HG02678 (cell line): ENCODE measurements around the gene AKR7A3.
"Not testable (repeated sequence)": the region's sequence is repeated elsewhere in the genome, so short reads cannot be mapped to it uniquely, and the experiment has no call there.

Experiments used
- ATAC-seq: cut with Tn5 transposase; IDR thresholded peaks from one replicate; pipeline ENCODE4 v1.9.1; 2021; ENCODE audit warnings: mild to moderate bottlenecking, moderate library complexity; ENCODE audit not compliant: unreplicated experiment

The AKR7A3 gene

DNA sequence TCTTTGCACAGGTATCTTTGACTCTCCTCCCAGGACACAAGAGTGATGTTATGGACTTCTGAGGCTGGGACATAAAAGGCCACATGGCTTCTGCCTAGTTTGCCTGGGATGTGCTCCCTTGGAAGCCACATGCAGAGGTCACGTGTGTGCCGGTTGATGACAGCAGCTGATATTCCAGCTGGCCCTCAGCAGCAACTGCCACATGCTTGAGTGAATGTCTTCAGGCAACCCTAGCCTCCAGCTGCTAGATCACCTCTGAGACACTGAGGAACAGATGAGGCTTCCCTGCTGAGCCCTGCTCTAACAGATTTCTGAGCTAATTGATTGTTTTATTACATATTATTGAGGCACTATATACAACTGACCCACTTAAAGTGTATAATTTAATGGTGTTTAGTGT, 11.6 kb upstream of the AKR7A3 start:
- ATAC-seq: no peak

DNA sequence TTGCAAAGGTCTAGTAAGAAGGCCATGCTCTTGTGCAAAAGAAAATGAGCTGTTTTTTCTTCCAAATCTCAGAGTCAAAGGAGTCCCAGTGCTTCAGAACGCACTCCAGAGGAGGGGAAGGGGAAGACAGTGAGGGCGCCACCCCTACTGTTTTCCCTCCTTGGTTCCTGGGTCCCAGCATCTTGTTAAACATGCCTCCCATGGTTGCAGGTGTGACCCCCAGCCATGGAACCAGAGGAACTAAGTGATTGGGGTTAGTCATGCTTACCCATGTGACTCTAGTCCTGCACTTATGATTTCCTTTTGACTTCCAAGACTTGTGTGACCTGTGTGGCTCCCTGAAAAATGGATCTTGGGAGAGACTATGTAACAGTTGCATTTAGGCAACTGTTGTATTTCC, 6.1 kb upstream of the AKR7A3 start:
- no peak for ATAC-seq

GRCh38 chr1:19289244-19289643, 674 bp upstream of the AKR7A3 start:
- ATAC-seq: no peak

GRCh38 chr1:19287436-19288185, 959 bp downstream of the AKR7A3 start:
- ATAC-seq: no peak

GRCh38 chr1:19285807-19286206, 2.8 kb downstream of the AKR7A3 start:
- ATAC-seq: not testable (repeated sequence)

DNA sequence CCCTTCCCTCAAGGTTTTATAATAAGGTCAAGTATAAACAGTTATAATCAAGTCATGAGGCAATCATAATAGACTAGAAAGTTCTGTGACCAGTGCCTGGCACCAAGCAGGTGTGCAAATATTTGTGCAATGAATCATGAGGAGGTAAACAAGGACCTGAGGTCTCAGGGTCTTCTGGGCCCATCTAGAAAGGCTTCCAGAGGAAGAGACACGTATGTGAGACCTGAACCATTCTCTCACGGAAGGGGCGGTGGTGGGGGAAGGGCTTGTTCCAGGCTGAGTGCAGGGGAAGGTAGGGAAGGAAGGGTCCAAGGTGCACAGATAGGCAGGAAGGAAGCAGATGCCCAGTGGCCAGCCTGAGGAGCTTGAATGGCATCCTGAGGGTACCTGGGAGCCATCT, 3.2 kb downstream of the AKR7A3 start:
- ATAC-seq: not testable (repeated sequence)

DNA sequence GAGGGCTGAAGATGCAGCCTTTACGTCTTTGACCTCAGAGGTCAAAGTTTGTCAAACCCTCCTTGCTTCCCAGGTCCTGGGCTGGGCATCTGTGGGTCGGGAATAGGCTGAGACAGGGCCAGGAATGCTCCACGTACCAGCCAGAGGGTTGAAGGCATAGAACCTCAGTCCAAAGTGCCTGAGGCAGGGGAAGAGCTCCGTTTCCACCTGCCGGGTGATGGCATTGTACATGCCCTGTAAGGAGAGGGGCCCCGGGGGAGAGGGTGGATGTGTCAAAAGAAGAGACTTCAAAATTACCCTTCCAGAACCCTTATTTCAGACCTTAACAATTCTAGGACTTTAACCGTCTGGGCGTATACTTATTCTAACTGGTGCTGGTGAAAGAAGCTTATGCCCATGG, 3.7 kb downstream of the AKR7A3 start:
- no peak for ATAC-seq

GRCh38 chr1:19283891-19284290, 4.7 kb downstream of the AKR7A3 start:
- ATAC-seq: no peak

DNA sequence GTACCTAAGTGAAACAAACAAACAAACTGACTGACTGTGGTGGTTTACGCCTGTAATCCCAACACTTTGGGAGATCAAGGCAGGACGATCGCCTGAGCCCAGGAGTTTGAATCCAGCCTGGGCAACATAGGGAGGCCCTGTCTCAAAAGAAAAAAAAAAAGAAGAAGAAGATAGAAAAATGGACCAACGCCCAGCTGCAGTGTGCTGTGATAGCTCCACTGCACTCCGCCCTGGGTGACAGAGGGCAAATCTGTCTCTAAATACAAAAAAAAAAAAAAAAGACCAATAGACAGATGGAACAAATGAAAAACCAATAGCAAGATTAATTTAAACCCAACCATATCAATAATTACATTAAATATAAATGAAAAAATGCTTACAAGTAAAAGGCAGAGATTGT, 13.9 kb downstream of the AKR7A3 start:
- no peak for ATAC-seq

DNA sequence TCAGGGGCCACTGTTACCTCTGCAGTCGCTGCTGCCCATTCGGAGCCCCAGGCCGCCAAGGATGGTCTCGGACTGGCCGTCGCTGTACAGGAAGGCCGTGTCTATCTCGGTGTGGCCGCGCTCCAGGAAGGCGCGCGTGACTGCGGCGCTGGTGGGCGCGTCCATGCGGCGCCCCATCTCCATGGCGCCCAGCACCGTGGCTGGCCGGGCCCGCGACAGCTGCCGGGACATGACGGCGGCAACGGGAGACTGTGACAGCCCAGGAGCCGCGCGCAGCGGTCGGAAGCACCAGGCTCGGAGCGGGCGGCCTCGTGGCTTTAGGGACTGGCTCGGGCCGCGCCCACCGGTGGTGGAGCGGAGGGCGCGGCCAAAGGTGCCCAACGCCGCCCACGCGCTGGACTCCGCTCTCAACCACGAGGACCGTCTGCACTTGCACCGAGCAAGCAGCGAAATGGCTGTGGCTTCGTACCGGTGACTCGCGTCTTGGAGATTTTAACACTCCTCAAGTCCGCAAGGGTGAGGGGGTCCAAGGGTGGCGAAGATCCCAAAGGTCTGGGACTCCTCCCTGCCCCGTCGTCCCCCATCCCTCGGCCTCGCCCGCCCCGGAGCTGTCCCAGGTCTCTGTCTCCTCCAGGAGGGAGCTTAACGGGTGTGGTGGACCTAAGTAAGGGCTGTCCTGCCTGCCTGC, 14.6 kb downstream of the AKR7A3 start:
- ATAC-seq: not testable (repeated sequence)

GRCh38 chr1:19273106-19273843, 15.3 kb downstream of the AKR7A3 start:
- ATAC-seq: no peak

- ATAC-seq: no peak
These were observed 16.5 kb downstream of the AKR7A3 start for GRCh38 chr1:19272064-19272463.

DNA sequence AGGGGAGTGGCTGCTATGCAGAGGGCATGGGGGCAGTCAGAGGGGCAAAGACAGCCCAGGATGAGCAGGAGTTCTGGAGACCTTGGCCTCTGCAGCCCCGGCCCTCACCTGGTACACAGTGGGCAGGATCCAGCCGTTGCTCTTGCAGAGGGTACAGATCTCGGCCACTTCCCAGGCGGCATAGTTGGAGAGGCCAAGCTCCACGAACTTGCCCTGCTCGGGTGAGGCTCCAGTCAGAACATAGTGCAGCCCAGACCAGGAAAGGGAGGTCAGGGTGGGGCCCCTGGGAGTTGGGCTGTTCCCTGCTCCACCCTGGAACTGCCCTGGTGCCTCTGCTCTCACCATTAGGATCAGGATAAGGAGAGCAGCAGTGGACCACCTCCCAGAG, 18.2 kb downstream of the AKR7A3 start:
- ATAC-seq: not testable (repeated sequence)

GRCh38 chr1:19269427-19270342, 18.9 kb downstream of the AKR7A3 start:
- not testable (repeated sequence) for ATAC-seq

GRCh38 chr1:19268445-19268844, 20.1 kb downstream of the AKR7A3 start:
- ATAC-seq: no peak

GRCh38 chr1:19262744-19263143, 25.8 kb downstream of the AKR7A3 start:
- no peak for ATAC-seq

GRCh38 chr1:19262047-19262446, 26.5 kb downstream of the AKR7A3 start:
- no peak for ATAC-seq

DNA sequence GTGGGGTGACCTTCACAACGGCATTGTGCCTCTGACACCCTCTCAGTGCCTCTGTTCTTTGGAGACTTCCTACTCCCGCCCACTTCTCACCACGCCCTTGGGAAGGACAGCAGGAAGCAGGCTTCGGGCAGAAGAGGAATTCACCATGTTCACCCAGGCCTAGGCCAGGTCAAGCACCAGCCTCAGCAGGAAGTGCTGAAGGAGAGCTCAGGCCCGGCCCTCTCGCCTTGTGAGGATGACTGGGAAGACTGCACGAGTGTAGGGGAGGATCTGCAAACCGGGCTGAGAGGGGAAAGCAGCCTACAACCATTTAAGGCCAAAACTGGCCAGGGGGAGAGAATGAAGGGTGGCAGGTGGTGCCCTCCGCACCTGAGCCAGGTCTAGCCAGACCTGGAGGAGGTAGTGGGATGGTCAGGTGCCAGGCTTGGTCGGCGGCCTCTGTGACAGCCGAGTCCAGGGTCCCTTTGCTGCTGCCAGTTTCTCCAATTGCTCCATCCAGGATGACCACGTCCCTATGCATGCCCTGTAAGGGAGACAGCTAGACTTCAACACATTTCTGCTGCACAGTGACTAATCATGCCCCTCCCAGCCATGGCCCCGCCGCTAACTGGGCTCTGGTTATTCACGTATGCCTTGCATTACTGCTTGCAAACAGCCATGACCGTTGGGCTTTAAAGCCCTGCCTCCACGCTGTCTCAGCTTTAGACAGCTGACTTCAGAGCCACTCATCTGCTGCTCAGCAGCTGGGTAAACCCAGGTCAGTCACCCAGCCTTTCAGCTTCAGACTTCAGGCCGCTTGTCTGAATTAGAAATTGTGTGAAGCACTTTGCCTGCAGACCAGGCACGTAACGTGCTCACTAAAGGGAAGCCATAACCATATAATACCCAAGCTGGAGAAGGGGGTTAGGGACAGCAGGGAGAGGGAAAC, 28.1 kb downstream of the AKR7A3 start:
- no peak for ATAC-seq

- no peak for ATAC-seq
These were observed 30.2 kb downstream of the AKR7A3 start for GRCh38 chr1:19258353-19258752.
